ENCODE data around the gene HNF4A.

Gene HNF4A

GRCh38 chr20:44392088-44392775 lies 36.7 kb downstream of the HNF4A start:
- DNase-seq (ENCODE audit: low read depth in 3 of 3, low spot score in 1 of 3): no peak

- DNase-seq (ENCODE audit: low read depth in 3 of 3, low spot score in 1 of 3): no peak
Measured at GRCh38 chr20:44392776-44393607, 37.5 kb downstream of the HNF4A start.

- DNase-seq (ENCODE audit: low read depth in 3 of 3, low spot score in 1 of 3): no peak
Measured at GRCh38 chr20:44393608-44394451, 38.3 kb downstream of the HNF4A start.

GRCh38 chr20:44394452-44394701 lies 38.9 kb downstream of the HNF4A start:
- DNase-seq (ENCODE audit: low read depth in 3 of 3, low spot score in 1 of 3): no peak

GRCh38 chr20:44394702-44395460 lies 39.4 kb downstream of the HNF4A start:
- no peak for DNase-seq (ENCODE audit: low read depth in 3 of 3, low spot score in 1 of 3)

- no peak for DNase-seq (ENCODE audit: low read depth in 3 of 3, low spot score in 1 of 3)
Measured at GRCh38 chr20:44395461-44396340, 40.2 kb downstream of the HNF4A start.

GRCh38 chr20:44396369-44397130 lies 41.1 kb downstream of the HNF4A start:
- no peak for DNase-seq (ENCODE audit: low read depth in 3 of 3, low spot score in 1 of 3)

- no peak for DNase-seq (ENCODE audit: low read depth in 3 of 3, low spot score in 1 of 3)
Measured at GRCh38 chr20:44398335-44398734, 42.8 kb downstream of the HNF4A start.

GRCh38 chr20:44399446-44399845 lies 43.9 kb downstream of the HNF4A start:
- DNase-seq (ENCODE audit: low read depth in 3 of 3, low spot score in 1 of 3): no peak

GRCh38 chr20:44400671-44400969 lies 45.1 kb downstream of the HNF4A start:
- no peak for DNase-seq (ENCODE audit: low read depth in 3 of 3, low spot score in 1 of 3)

- DNase-seq (ENCODE audit: low read depth in 3 of 3, low spot score in 1 of 3): no peak
Measured at GRCh38 chr20:44400970-44401769, 45.7 kb downstream of the HNF4A start.

- no peak for DNase-seq (ENCODE audit: low read depth in 3 of 3, low spot score in 1 of 3)
Measured at GRCh38 chr20:44401770-44402390, 46.4 kb downstream of the HNF4A start.

GRCh38 chr20:44402391-44403193 lies 47.1 kb downstream of the HNF4A start:
- no peak for DNase-seq (ENCODE audit: low read depth in 3 of 3, low spot score in 1 of 3)

- no peak for DNase-seq (ENCODE audit: low read depth in 3 of 3, low spot score in 1 of 3)
Measured at GRCh38 chr20:44403194-44404112, 48.0 kb downstream of the HNF4A start.

GRCh38 chr20:44404204-44405181 lies 49.0 kb downstream of the HNF4A start:
- DNase-seq (ENCODE audit: low read depth in 3 of 3, low spot score in 1 of 3): no peak

Measured in stimulated activated CD4-positive, alpha-beta T cell treated with anti-CD3 and anti-CD28 coated beads, TNF-alpha, amount 100 ng/mL, for 1 hour (primary cell).